Neural cell (in vitro differentiated cells): ENCODE results near the gene LOXL4. TPM values are rescaled to one million over a fixed set of nuclear protein-coding genes. Genes with fewer than 3 reads are reported as not detected.
A peak's percentile ranks its signal among the peaks of the same experiment; 100 is the strongest.

Experiments used
- H2AFZ ChIP-seq: fragments of 200-600, 300-800 bp; sonication (generic), shearing (Covaris generic); 2 replicates; pipeline ENCODE4 v1.6.0; 2014; ENCODE audit warnings: low read depth, mild to moderate bottlenecking, antibody characterized with exemption, low read length, moderate library complexity
- H3F3A ChIP-seq: fragments of 200-600 bp; shearing (Covaris generic); 2 replicates; pipeline ENCODE4 v1.6.1; 2016; ENCODE audit warnings: mild to moderate bottlenecking, moderate library complexity, mixed read lengths, antibody characterized with exemption, low read length; ENCODE audit not compliant: insufficient read depth, poor library complexity, severe bottlenecking
- H3K27ac ChIP-seq: fragments of 200-600, 300-800 bp; sonication (generic), shearing (Covaris generic); 2 replicates; pipeline ENCODE4 v1.5.1; 2014; ENCODE audit warnings: mild to moderate bottlenecking, low read length, moderate library complexity
- H3K27me3 ChIP-seq: fragments of 300-800, 200-600 bp; sonication (generic), shearing (Covaris generic); 2 replicates; pipeline ENCODE4 v1.6.0; 2014; ENCODE audit warnings: mild to moderate bottlenecking, low read depth, low read length, moderate library complexity; ENCODE audit not compliant: insufficient read depth
- H3K36me3 ChIP-seq: fragments of 300-800, 200-600 bp; sonication (generic), shearing (Covaris generic); 2 replicates; pipeline ENCODE4 v1.5.1; 2014; ENCODE audit warnings: mild to moderate bottlenecking, antibody characterized with exemption, low read length, moderate library complexity; ENCODE audit not compliant: insufficient read depth
- H3K4me2 ChIP-seq: fragments of 300-800, 200-600 bp; sonication (generic), shearing (Covaris generic); 2 replicates; pipeline ENCODE4 v1.6.0; 2014; ENCODE audit warnings: mild to moderate bottlenecking, low read length
- H3K4me3 ChIP-seq: fragments of 300-800, 200-600 bp; sonication (generic), shearing (Covaris generic); 2 replicates; pipeline ENCODE4 v1.5.1; 2014; ENCODE audit warnings: mild to moderate bottlenecking, low read length, moderate library complexity
- H3K79me2 ChIP-seq: fragments of 200-600 bp; shearing (Covaris generic); replicated peaks from 2 replicates; pipeline ENCODE4 v1.6.0; 2014; ENCODE audit warnings: mild to moderate bottlenecking, low read length, moderate library complexity; ENCODE audit not compliant: insufficient read depth
- H3K9ac ChIP-seq: fragments of 300-800, 200-600 bp; sonication (generic), shearing (Covaris generic); 2 replicates; pipeline ENCODE4 v1.6.1; 2016; ENCODE audit warnings: mild to moderate bottlenecking, low read length, mixed read lengths
- H3K9me2 ChIP-seq: fragments of 200-600 bp; shearing (Covaris generic); 2 replicates; pipeline ENCODE4 v1.6.1; 2016; ENCODE audit warnings: mild to moderate bottlenecking, low read length, mixed read lengths; ENCODE audit not compliant: insufficient read depth
- H3K9me3 ChIP-seq: fragments of 200-600, 300-800 bp; sonication (generic), shearing (Covaris generic); 2 replicates; pipeline ENCODE4 v1.6.1; 2016; ENCODE audit warnings: mild to moderate bottlenecking, mixed run types, low read length, moderate library complexity, mixed read lengths
- H4K20me1 ChIP-seq: fragments of 200-600 bp; shearing (Covaris generic); 2 replicates; pipeline ENCODE4 v1.6.1; 2016; ENCODE audit warnings: mild to moderate bottlenecking, mixed run types; ENCODE audit not compliant: insufficient read depth
- CTCF ChIP-seq: fragments of 450-650 bp; IDR thresholded peaks from 2 replicates; pipeline ENCODE4 v1.5.1; 2014; ENCODE audit warnings: antibody characterized with exemption, mild to moderate bottlenecking, moderate library complexity; ENCODE audit not compliant: poor library complexity, severe bottlenecking
- EP300 ChIP-seq: fragments of 450-650 bp; conservative IDR thresholded peaks from 2 replicates; pipeline ENCODE4 v1.6.1; 2014; ENCODE audit warnings: antibody characterized with exemption, mild to moderate bottlenecking, moderate library complexity; ENCODE audit not compliant: poor library complexity, severe bottlenecking
- EZH2 ChIP-seq: fragments of 200-600, 300-800 bp; shearing (Covaris generic), sonication (generic); IDR thresholded peaks from 2 replicates; pipeline ENCODE4 v1.6.1; 2014; ENCODE audit warnings: antibody characterized with exemption, low read length, borderline replicate concordance, mild to moderate bottlenecking; ENCODE audit not compliant: insufficient read depth, poor library complexity, severe bottlenecking
- MXI1 ChIP-seq: fragments of 450-650 bp; conservative IDR thresholded peaks from 2 replicates; pipeline ENCODE4 v1.6.1; 2014; ENCODE audit warnings: antibody characterized with exemption, mild to moderate bottlenecking; ENCODE audit not compliant: poor library complexity, severe bottlenecking
- POLR2AphosphoS5 ChIP-seq: IDR thresholded peaks from 2 replicates; pipeline ENCODE4 v1.6.1; 2012
- RAD21 ChIP-seq: fragments of 450-650 bp; conservative IDR thresholded peaks from 2 replicates; pipeline ENCODE4 v1.6.1; 2014; ENCODE audit warnings: antibody characterized with exemption, mild to moderate bottlenecking, moderate library complexity
- REST ChIP-seq: IDR thresholded peaks from 2 replicates; pipeline ENCODE4 v1.6.1; 2012; ENCODE audit warnings: borderline replicate concordance
- SMC3 ChIP-seq: fragments of 450-650 bp; conservative IDR thresholded peaks from 2 replicates; pipeline ENCODE4 v1.6.1; 2014; ENCODE audit warnings: antibody characterized with exemption, mild to moderate bottlenecking, moderate library complexity; ENCODE audit not compliant: poor library complexity
- TAF1 ChIP-seq: IDR thresholded peaks from 2 replicates; pipeline ENCODE4 v1.6.1; 2012; ENCODE audit warnings: low read depth
- polyA plus RNA-seq: library from polyadenylated mRNA; depleted of rRNA; stranded (reverse); fragments of >200 nt; gene quantifications from 2 replicates; pipeline ENCODE4 v1.2.3, GENCODE V29; 2014

LOXL4 gene
- polyA plus RNA-seq, 1 donor from 2014 or later: not detected

- H3K27me3 ChIP-seq: no peaks in the 10 kb centered on the region
- H3K36me3 ChIP-seq: no peaks in the 10 kb centered on the region
- no peaks in the 10 kb centered on the region for H3K9me3 ChIP-seq
- H4K20me1 ChIP-seq: no peaks in the 10 kb centered on the region
- no peak overlapping the region for H3K4me3 ChIP-seq
- no peaks in the 10 kb centered on the region for H3F3A ChIP-seq
- H3K79me2 ChIP-seq: no peaks in the 10 kb centered on the region
- no peak overlapping the region for H2AFZ ChIP-seq
- no peak overlapping the region for H3K9ac ChIP-seq
- no peak overlapping the region for H3K4me2 ChIP-seq
- TF ChIP-seq TAF1: no peak
- TF ChIP-seq RAD21: no peak
- peak; percentile 82 for TF ChIP-seq EP300
- TF ChIP-seq SMC3: no peak
- peak; percentile 61 for TF ChIP-seq POLR2AphosphoS5
- no peak for TF ChIP-seq CTCF
- TF ChIP-seq MXI1: no peak
- no peak for TF ChIP-seq REST
- no peak for TF ChIP-seq EZH2
- H3K27ac ChIP-seq: peak overlapping the region; percentile 0
- H3K9me2 ChIP-seq: no peaks in the 10 kb centered on the region
Observed at GRCh38 chr10:98205351-98205750, 62.6 kb downstream of the LOXL4 start.

GRCh38 chr10:98202378-98202777 is 65.6 kb downstream of the LOXL4 start:
- H3K27ac ChIP-seq: no peak overlapping the region
- no peaks in the 10 kb centered on the region for H3F3A ChIP-seq
- H3K4me3 ChIP-seq: no peak overlapping the region
- no peaks in the 10 kb centered on the region for H4K20me1 ChIP-seq
- no peak for TF ChIP-seq EZH2
- no peak for TF ChIP-seq TAF1
- H3K9me3 ChIP-seq: no peaks in the 10 kb centered on the region
- no peaks in the 10 kb centered on the region for H3K27me3 ChIP-seq
- H3K4me2 ChIP-seq: no peak overlapping the region
- H3K79me2 ChIP-seq: no peaks in the 10 kb centered on the region
- no peaks in the 10 kb centered on the region for H3K36me3 ChIP-seq
- H3K9ac ChIP-seq: no peak overlapping the region
- no peaks in the 10 kb centered on the region for H3K9me2 ChIP-seq
- no peak overlapping the region for H2AFZ ChIP-seq

GRCh38 chr10:98201760-98202159 is 66.2 kb downstream of the LOXL4 start:
- Histone ChIP-seq H3K79me2 (no peaks in the 10 kb centered on the region), H4K20me1 (no peaks in the 10 kb centered on the region), H3F3A (no peaks in the 10 kb centered on the region), H3K4me3 (no peak overlapping the region), H3K4me2 (no peak overlapping the region), H2AFZ (no peak overlapping the region), H3K27me3 (no peaks in the 10 kb centered on the region), H3K9me3 (no peaks in the 10 kb centered on the region), H3K27ac (no peak overlapping the region), H3K9me2 (no peaks in the 10 kb centered on the region), H3K9ac (no peak overlapping the region), H3K36me3 (no peaks in the 10 kb centered on the region)
- TF ChIP-seq EZH2 (no peak), SMC3 (no peak), REST (no peak), EP300 (no peak), TAF1 (no peak), POLR2AphosphoS5 (no peak), CTCF (no peak), RAD21 (no peak), MXI1 (no peak)
